Adrenal gland (tissue), 5 donors: ENCODE measurements around the gene NTRK1.

Experiments
- CTCF ChIP-seq, 6 experiments: fragments of 450-650 bp in 4 of 6; fragments of 200-600 bp in 2 of 6; sonication (generic) in 1 of 6; IDR thresholded peaks; 1 replicate in 5 of 6; 2 replicates in 1 of 6; pipeline versions ENCODE4 v1.5.1 to v1.8.0; 2016 to 2021; ENCODE audit warnings: antibody characterized with exemption in 6 of 6, mild to moderate bottlenecking in 2 of 6, moderate library complexity in 1 of 6
- POLR2A ChIP-seq, 2 donors: fragments of 450-650 bp; IDR thresholded peaks; one replicate each; pipeline ENCODE4 v1.6.1; 2017; ENCODE audit warnings: antibody characterized with exemption in 2 of 2, mild to moderate bottlenecking in 2 of 2, moderate library complexity in 1 of 2
- donor health status: DM: no; HTN: no; CAD: no.

GRCh38 chr1:156898971-156899664, 38.5 kb downstream of the NTRK1 start:
- no peak for TF ChIP-seq CTCF (IDR thresholded peaks at IDR 0.05)
- TF ChIP-seq POLR2A (IDR thresholded peaks at IDR 0.05) = no peak
